IMR-90 (cell line): ENCODE results near the gene PSPH.

Experiments
- CEBPB ChIP-seq: IDR thresholded peaks from 2 replicates; pipeline ENCODE4 v1.6.1; 2012; ENCODE audit warnings: low read depth, low read length, improper control_type of control experiment
- CTCF ChIP-seq: conservative IDR thresholded peaks from 2 replicates; pipeline ENCODE4 v1.5.1; 2012; ENCODE audit warnings: mild to moderate bottlenecking, low read depth, low read length, improper control_type of control experiment
- FOS ChIP-seq: fragments of 150-350 bp; IDR thresholded peaks from 2 replicates; pipeline ENCODE4 v1.6.1; 2016; ENCODE audit warnings: low read depth, low read length
- MAFK ChIP-seq: IDR thresholded peaks from 2 replicates; pipeline ENCODE4 v1.6.1; 2012; ENCODE audit warnings: low read depth, low read length, improper control_type of control experiment
- MXI1 ChIP-seq: IDR thresholded peaks from 2 replicates; pipeline ENCODE4 v1.6.1; 2012; ENCODE audit warnings: low read depth, mild to moderate bottlenecking, low read length, moderate library complexity, borderline replicate concordance
- NFE2L2 ChIP-seq: fragments of 150-350 bp; IDR thresholded peaks from 2 replicates; pipeline ENCODE4 v1.6.1; 2016; ENCODE audit warnings: low read depth, mild to moderate bottlenecking, low read length
- POLR2A ChIP-seq: IDR thresholded peaks from 2 replicates; pipeline ENCODE4 v1.6.1; 2012; ENCODE audit warnings: mild to moderate bottlenecking, low read depth, low read length
- RCOR1 ChIP-seq: IDR thresholded peaks from 2 replicates; pipeline ENCODE4 v1.6.1; 2012; ENCODE audit warnings: mild to moderate bottlenecking, low read length, improper control_type of control experiment; ENCODE audit not compliant: insufficient replicate concordance
- RFX5 ChIP-seq: IDR thresholded peaks from 2 replicates; pipeline ENCODE4 v1.8.0; 2012; ENCODE audit warnings: low read depth, mild to moderate bottlenecking, low read length, moderate library complexity
- SMC3 ChIP-seq: fragments of 150-350 bp; IDR thresholded peaks from 2 replicates; pipeline ENCODE4 v1.6.1; 2016; ENCODE audit warnings: low read depth, mild to moderate bottlenecking, antibody characterized with exemption, low read length, moderate library complexity
- USF2 ChIP-seq: fragments of 150-350 bp; IDR thresholded peaks from 2 replicates; pipeline ENCODE4 v1.6.1; 2017; ENCODE audit warnings: mild to moderate bottlenecking, antibody characterized with exemption, low read length, low read depth

- TF ChIP-seq POLR2A, result no peak
- TF ChIP-seq CTCF, result no peak
- TF ChIP-seq RFX5, result no peak
- no peak for TF ChIP-seq MXI1
- no peak for TF ChIP-seq USF2
- TF ChIP-seq RCOR1, result no peak
- no peak for TF ChIP-seq NFE2L2
- TF ChIP-seq CEBPB, result no peak
- TF ChIP-seq MAFK, result no peak
- TF ChIP-seq FOS, result no peak
- no peak for TF ChIP-seq SMC3
Measured at GRCh38 chr7:56083150-56083785, 32.0 kb upstream of the PSPH start.
